ENCODE results near the gene B3GNT5.

DNA sequence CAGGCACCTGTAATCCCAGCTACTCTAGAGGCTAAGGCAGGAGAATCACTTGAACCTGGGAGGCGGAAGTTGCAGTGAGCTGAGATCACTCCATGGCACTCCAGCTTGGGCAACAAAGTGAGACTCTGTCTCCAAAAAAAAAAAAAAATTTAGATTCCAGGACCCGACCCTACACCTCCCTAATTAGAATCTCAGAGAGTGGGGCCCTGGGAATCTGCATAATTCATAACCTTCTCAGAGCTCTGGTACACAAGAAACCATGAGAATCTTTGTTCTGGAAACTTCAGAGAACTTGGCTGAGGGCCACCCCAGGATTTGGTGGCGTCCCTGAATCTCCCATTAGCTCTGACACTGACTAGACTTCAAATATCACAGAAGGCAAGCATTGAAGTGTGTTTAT is 31.5 kb downstream of the B3GNT5 start:
- TF ChIP-seq RAD21 (IDR thresholded peaks at IDR 0.05 in 1 of 2, conservative IDR thresholded peaks at IDR 0.05 in 1 of 2; ENCODE audit: low read depth in 2 of 2, low read length in 2 of 2) (no peak), RNF2 (IDR thresholded peaks at IDR 0.05; ENCODE audit: borderline replicate concordance, low read depth, low read length, missing control alignments, poor library complexity, severe bottlenecking) (no peak), POLR2AphosphoS5 (IDR thresholded peaks at IDR 0.05; ENCODE audit: low read depth, low read length) (no peak), BACH1 (IDR thresholded peaks at IDR 0.05; ENCODE audit: low read length) (no peak), RXRA (IDR thresholded peaks at IDR 0.05; ENCODE audit: insufficient read depth, low read depth, low read length) (no peak), RFX5 (IDR thresholded peaks at IDR 0.05; ENCODE audit: borderline replicate concordance, low read depth, low read length) (no peak), NANOG (IDR thresholded peaks at IDR 0.05; ENCODE audit: insufficient read depth, low read depth, low read length, poor library complexity, severe bottlenecking) (no peak), FOSL1 (IDR thresholded peaks at IDR 0.05; ENCODE audit: insufficient read depth, low read depth, low read length) (no peak), CEBPB (IDR thresholded peaks at IDR 0.05; ENCODE audit: low read depth, low read length) (no peak), ZNF274 (IDR thresholded peaks at IDR 0.05; ENCODE audit: borderline replicate concordance, extremely low read depth, low read length) (no peak)
- TF ChIP-seq, protein P1, sequence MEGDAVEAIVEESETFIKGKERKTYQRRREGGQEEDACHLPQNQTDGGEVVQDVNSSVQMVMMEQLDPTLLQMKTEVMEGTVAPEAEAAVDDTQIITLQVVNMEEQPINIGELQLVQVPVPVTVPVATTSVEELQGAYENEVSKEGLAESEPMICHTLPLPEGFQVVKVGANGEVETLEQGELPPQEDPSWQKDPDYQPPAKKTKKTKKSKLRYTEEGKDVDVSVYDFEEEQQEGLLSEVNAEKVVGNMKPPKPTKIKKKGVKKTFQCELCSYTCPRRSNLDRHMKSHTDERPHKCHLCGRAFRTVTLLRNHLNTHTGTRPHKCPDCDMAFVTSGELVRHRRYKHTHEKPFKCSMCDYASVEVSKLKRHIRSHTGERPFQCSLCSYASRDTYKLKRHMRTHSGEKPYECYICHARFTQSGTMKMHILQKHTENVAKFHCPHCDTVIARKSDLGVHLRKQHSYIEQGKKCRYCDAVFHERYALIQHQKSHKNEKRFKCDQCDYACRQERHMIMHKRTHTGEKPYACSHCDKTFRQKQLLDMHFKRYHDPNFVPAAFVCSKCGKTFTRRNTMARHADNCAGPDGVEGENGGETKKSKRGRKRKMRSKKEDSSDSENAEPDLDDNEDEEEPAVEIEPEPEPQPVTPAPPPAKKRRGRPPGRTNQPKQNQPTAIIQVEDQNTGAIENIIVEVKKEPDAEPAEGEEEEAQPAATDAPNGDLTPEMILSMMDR (IDR thresholded peaks at IDR 0.05; ENCODE audit: control extremely low read depth in 1 of 3, insufficient read depth in 1 of 3, low read depth in 1 of 3, low read length in 3 of 3): no peak
- TF ChIP-seq, protein P2, sequence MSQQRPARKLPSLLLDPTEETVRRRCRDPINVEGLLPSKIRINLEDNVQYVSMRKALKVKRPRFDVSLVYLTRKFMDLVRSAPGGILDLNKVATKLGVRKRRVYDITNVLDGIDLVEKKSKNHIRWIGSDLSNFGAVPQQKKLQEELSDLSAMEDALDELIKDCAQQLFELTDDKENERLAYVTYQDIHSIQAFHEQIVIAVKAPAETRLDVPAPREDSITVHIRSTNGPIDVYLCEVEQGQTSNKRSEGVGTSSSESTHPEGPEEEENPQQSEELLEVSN (IDR thresholded peaks at IDR 0.05): no peak

Measured in H1 (cell line).